NCI-H128 (cell line): Measurements from ENCODE around the gene WBP1.
"Not testable (repeated sequence)": the region's sequence is repeated elsewhere in the genome, so short reads cannot be mapped to it uniquely, and the experiment has no call there.

Source experiments
- DNase-seq: peaks from one replicate; lab custom pipeline; 2025; ENCODE audit not compliant: unreplicated experiment; lab: John Stamatoyannopoulos, UW

WBP1 gene

GRCh38 chr2:74427551-74427950 is 30.7 kb upstream of the WBP1 start:
- DNase-seq, result no peak

- no peak for DNase-seq
These were observed 29.6 kb upstream of the WBP1 start for GRCh38 chr2:74428675-74429074.

GRCh38 chr2:74429487-74430451 is 28.5 kb upstream of the WBP1 start:
- no peak for DNase-seq

- no peak for DNase-seq
These were observed 27.7 kb upstream of the WBP1 start for GRCh38 chr2:74430502-74430901.

- no peak for DNase-seq
These were observed 22.0 kb upstream of the WBP1 start for GRCh38 chr2:74436111-74436805.

- DNase-seq, result no peak
These were observed 21.2 kb upstream of the WBP1 start for GRCh38 chr2:74436848-74437695.

- no peak for DNase-seq
These were observed 20.0 kb upstream of the WBP1 start for GRCh38 chr2:74438248-74438647.

GRCh38 chr2:74439373-74439772 is 18.9 kb upstream of the WBP1 start:
- DNase-seq, result no peak

- no peak for DNase-seq
These were observed 18.3 kb upstream of the WBP1 start for GRCh38 chr2:74439803-74440377.

- peak; percentile 39 for DNase-seq
These were observed 17.7 kb upstream of the WBP1 start for GRCh38 chr2:74440378-74441169.

GRCh38 chr2:74441170-74441689 is 17.0 kb upstream of the WBP1 start:
- DNase-seq, result no peak

GRCh38 chr2:74441690-74442482 is 16.4 kb upstream of the WBP1 start, which contains the start of gene RTKN:
RTKN (minus strand) TSS chr2:74441937; CDS start chr2:74441816, 121 bp downstream.
- peak; percentile 16 for DNase-seq

GRCh38 chr2:74442483-74443297 is 15.5 kb upstream of the WBP1 start:
- DNase-seq, result not testable (repeated sequence)

GRCh38 chr2:74444498-74445318 is 13.5 kb upstream of the WBP1 start:
- DNase-seq, result no peak

GRCh38 chr2:74447230-74447999 is 10.8 kb upstream of the WBP1 start:
- DNase-seq, result no peak

GRCh38 chr2:74448771-74449170 is 9.5 kb upstream of the WBP1 start:
- DNase-seq, result no peak
